Calu3 (cell line): ENCODE data around the gene WDR91. TPM values are rescaled to one million over a fixed set of nuclear protein-coding genes. Genes with fewer than 3 reads are reported as not detected.

Experiments
- BruUV-seq: library from RNA; stranded (reverse); fragments of 400-500 nt; replicated peaks from 2 replicates; lab custom pipeline; 2021; lab: Mats Ljungman, UMichigan
- CTCF ChIA-PET: fragments of 300-600 bp; sonication (Branson Sonifier 250); formaldehyde crosslinking; loops from one replicate; lab custom pipeline; 2022; ENCODE audit warnings: antibody characterized with exemption; lab: Charles Lee
- DNase-seq: peaks from one replicate; pipeline ENCODE4 v3.0.0; 2022
- H3K27ac Mint-ChIP-seq: one replicate; pipeline ENCODE4 v1.8.0; 2022; ENCODE audit warnings: mixed read lengths; ENCODE audit not compliant: unreplicated experiment
- H3K27me3 Mint-ChIP-seq: one replicate; pipeline ENCODE4 v1.8.0; 2022; ENCODE audit warnings: mixed read lengths; ENCODE audit not compliant: unreplicated experiment
- H3K36me3 Mint-ChIP-seq: one replicate; pipeline ENCODE4 v1.8.0; 2022; ENCODE audit warnings: mild to moderate bottlenecking, moderate library complexity, mixed read lengths; ENCODE audit not compliant: insufficient read depth, unreplicated experiment
- H3K4me1 Mint-ChIP-seq: one replicate; pipeline ENCODE4 v1.8.0; 2022; ENCODE audit warnings: mild to moderate bottlenecking, low read depth, mixed read lengths; ENCODE audit not compliant: unreplicated experiment
- H3K4me3 Mint-ChIP-seq: one replicate; pipeline ENCODE4 v1.8.0; 2022; ENCODE audit warnings: mild to moderate bottlenecking, low read depth, moderate library complexity, mixed read lengths; ENCODE audit not compliant: unreplicated experiment
- H3K9me3 Mint-ChIP-seq: one replicate; pipeline ENCODE4 v1.8.0; 2022; ENCODE audit warnings: low read depth, mixed read lengths; ENCODE audit not compliant: unreplicated experiment
- intact Hi-C: fragments of 100-400 bp; cut with micrococcal nuclease; formaldehyde crosslinking; loops from one replicate; pipeline ENCODE4 v1.10.0; 2022; ENCODE audit not compliant: unreplicated experiment
- total RNA-seq: library from RNA; stranded (reverse); gene quantifications from 2 replicates; pipeline ENCODE4 v1.2.3, GENCODE V29; 2022
- TF ChIP-seq, protein P1 (sequence below): fragments of 200-600 bp; IDR thresholded peaks from one replicate; pipeline ENCODE4 v1.8.0; 2022; ENCODE audit warnings: antibody characterized with exemption; ENCODE audit not compliant: unreplicated experiment

The WDR91 gene
- total RNA-seq, 1 experiment from 2014 or later: 24.3 TPM

DNA sequence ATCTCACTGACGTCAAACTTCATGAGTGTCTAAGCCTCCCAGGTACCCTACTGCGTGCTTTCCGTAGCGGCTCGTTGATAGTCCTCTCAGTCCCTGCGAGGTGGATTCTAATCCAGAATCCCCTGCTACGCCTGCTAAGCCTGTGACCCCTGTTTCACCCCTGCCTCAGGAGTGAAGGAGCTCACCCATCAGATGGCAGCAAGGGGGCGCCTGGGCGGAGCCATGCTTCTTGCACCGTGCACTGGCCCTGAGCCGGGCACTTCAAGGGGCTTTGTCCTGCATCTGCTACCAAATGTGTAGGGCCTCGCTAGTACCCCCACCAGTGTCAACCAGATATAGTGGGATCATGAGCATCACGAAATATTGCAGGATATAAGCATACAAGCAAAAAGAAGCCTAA, 21.4 kb upstream of the WDR91 start:
- peak; percentile 44 for DNase-seq
- H3K36me3 Mint-ChIP-seq: no peaks in the 10 kb centered on the region

DNA sequence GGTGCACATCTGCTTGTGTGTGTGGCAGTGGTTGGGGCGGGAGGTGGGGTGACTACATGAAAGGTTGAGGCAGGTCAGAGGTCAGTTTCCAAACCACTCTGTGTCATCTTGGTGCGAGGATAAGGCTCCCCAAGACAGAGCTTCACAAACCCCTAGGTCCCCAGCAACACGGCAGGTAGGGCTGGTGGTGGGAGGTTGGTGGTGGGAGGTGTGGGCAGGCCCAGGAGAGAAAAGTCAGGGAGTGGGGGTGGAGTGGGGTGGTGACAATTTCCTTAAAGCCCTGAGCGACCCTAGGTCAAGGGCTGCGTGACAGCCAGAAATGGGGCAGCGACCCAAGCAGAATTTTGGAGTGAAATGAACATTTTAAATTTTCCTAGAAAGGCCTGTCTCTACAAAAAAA, 20.8 kb upstream of the WDR91 start:
- H3K27me3 Mint-ChIP-seq: no peaks in the 10 kb centered on the region
- H3K4me1 Mint-ChIP-seq: peaks cover 12% of the 10 kb centered on the region
- intact Hi-C loops: no loop called here
- no peak overlapping the region for H3K27ac Mint-ChIP-seq
- H3K9me3 Mint-ChIP-seq: no peaks in the 10 kb centered on the region
- no TSS peak for BruUV-seq
- H3K4me3 Mint-ChIP-seq: no peak overlapping the region
- no peak for DNase-seq
- H3K36me3 Mint-ChIP-seq: no peaks in the 10 kb centered on the region
- TF ChIP-seq, protein P1, sequence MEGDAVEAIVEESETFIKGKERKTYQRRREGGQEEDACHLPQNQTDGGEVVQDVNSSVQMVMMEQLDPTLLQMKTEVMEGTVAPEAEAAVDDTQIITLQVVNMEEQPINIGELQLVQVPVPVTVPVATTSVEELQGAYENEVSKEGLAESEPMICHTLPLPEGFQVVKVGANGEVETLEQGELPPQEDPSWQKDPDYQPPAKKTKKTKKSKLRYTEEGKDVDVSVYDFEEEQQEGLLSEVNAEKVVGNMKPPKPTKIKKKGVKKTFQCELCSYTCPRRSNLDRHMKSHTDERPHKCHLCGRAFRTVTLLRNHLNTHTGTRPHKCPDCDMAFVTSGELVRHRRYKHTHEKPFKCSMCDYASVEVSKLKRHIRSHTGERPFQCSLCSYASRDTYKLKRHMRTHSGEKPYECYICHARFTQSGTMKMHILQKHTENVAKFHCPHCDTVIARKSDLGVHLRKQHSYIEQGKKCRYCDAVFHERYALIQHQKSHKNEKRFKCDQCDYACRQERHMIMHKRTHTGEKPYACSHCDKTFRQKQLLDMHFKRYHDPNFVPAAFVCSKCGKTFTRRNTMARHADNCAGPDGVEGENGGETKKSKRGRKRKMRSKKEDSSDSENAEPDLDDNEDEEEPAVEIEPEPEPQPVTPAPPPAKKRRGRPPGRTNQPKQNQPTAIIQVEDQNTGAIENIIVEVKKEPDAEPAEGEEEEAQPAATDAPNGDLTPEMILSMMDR: no peak
- CTCF ChIA-PET: interaction anchor here (0.7 kb wide), 1 partner anchor 564 kb away, joined by 7 read pairs; no protein-coding TSS in a partner anchor

More for the DNA sequence above, 21.4 kb upstream of the WDR91 start:
- Mint-ChIP-seq H3K9me3 (no peaks in the 10 kb centered on the region), H3K4me1 (peaks cover 14% of the 10 kb centered on the region), H3K4me3 (no peak overlapping the region), H3K27me3 (no peaks in the 10 kb centered on the region), H3K27ac (no peak overlapping the region)
- TF ChIP-seq, protein P1: no peak
- intact Hi-C loops: no loop called here
- no TSS peak for BruUV-seq
- CTCF ChIA-PET: no interaction called here

DNA sequence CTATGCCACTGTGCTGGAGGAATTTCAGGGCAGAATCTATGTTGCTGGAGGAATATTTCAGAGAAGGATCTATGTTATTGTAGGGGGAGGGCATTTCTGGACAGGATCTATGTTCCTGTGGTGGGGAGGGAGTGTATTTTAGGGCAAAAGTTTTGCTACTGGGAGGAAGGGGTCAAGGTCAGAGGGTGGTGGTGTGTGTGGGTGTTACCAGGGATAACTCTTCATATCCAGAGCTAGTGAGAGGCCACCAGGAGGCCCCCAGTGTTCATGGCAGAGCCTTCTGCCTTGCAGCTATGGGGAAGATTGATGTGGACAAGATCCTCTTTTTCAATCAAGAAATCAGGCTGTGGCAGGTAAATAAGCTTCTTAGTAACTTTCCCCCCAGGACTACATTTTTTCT, 20.4 kb upstream of the WDR91 start:
- CTCF ChIA-PET: interaction anchor here (0.7 kb wide), 1 partner anchor 563 kb away, joined by 7 read pairs; no protein-coding TSS in a partner anchor
- no TSS peak for BruUV-seq
- intact Hi-C loops: no loop called here
- Mint-ChIP-seq H3K36me3 (no peaks in the 10 kb centered on the region), H3K4me1 (peaks cover 8% of the 10 kb centered on the region), H3K9me3 (no peaks in the 10 kb centered on the region), H3K27me3 (no peaks in the 10 kb centered on the region), H3K4me3 (no peak overlapping the region), H3K27ac (no peak overlapping the region)
- DNase-seq: no peak
- TF ChIP-seq, protein P1: no peak

DNA sequence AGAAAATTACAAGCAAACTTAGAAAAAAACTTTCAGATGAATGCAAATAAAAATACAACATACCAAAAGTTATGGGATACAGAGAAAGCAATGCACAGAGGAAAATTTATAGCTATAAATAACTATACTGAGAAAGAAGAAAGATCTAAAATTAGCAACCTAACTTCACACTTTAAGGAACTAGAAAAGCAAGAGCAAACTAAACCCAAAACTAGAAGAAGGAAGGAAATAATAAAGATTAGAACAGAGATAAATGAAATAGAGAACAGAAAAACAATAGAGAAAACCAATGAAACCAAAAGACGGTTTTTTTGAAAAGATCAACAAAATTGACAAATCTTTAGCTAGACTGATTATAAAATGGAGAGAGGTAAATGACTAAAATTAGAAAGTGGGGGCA, 12.7 kb upstream of the WDR91 start:
- Mint-ChIP-seq H3K27ac (no peak overlapping the region), H3K27me3 (no peaks in the 10 kb centered on the region), H3K36me3 (no peaks in the 10 kb centered on the region), H3K4me1 (no peaks in the 10 kb centered on the region), H3K9me3 (no peaks in the 10 kb centered on the region), H3K4me3 (no peak overlapping the region)
- no peak for DNase-seq
- TF ChIP-seq, protein P1: no peak
- CTCF ChIA-PET: no interaction called here
- no TSS peak for BruUV-seq
- intact Hi-C loops: no loop called here
